ENCODE data around the gene ZNF628. TPM values are rescaled to one million over a fixed set of nuclear protein-coding genes. Genes with fewer than 3 reads are reported as not detected.

Gene ZNF628
- total and polyA plus RNA-seq, 2 of the 8 experiments (the other 6 are each of a cell fraction or from before 2014, with no cell fraction given), result 1.7 to 10.8 TPM

DNA sequence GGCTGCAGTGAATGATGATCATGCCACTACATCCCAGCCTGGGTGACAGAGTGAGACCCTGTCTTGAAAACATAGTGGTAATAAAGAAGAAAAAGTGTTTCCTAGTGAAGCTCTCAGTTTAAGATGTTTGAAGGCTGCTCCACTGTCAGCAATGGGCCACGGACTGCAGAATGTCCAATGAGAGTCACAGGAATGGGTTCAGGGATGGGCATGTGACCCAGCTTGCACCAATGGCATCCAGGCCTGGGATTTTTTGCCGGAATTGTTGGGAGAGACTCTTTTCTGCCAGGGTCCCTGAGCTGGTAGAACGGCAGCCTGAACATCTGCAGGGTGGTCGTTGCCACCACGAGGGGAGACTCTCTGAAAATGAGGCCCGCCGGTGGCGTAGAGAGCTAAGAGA, 39.6 kb upstream of the ZNF628 start (continued):
- no peak for TF ChIP-seq CHD7 (IDR thresholded peaks at IDR 0.05; ENCODE audit: insufficient replicate concordance, low read length)
